Naive thymus-derived CD4-positive, alpha-beta T cell (primary cell): ENCODE results near the gene ZNF776. TPM values are rescaled to one million over a fixed set of nuclear protein-coding genes. Genes with fewer than 3 reads are reported as not detected.

Source experiments
- ATAC-seq: fragments of 150-1000 bp; cut with Tn5 transposase; 2 replicates; pipeline ENCODE4 v1.10.0; 2021; ENCODE audit warnings: mild to moderate bottlenecking, moderate library complexity
- CTCF ChIA-PET: fragments of 350-600 bp; sonication (Branson Sonifier 250); formaldehyde crosslinking; loops from one replicate; lab custom pipeline; 2021; ENCODE audit warnings: antibody characterized with exemption; lab: Charles Lee
- POLR2A ChIA-PET: fragments of 350-600 bp; sonication (Branson Sonifier 250); formaldehyde crosslinking; loops from one replicate; lab custom pipeline; 2021; ENCODE audit warnings: antibody characterized with exemption, inconsistent platforms; lab: Charles Lee
- DNase-seq, 9 donors: peaks; one replicate each; pipeline versions ENCODE4 v3.0.0 to v3.0.0-alpha.2; 2020 to 2022; ENCODE audit warnings: mixed read lengths in 1 of 9
- H3K27ac ChIP-seq: one replicate; pipeline ENCODE4 v1.7.0; 2013; ENCODE audit warnings: mild to moderate bottlenecking, low read depth, low read length, moderate library complexity
- H3K27me3 ChIP-seq, 2 donors: one replicate each; pipeline ENCODE4 v1.7.0; 2013; ENCODE audit warnings: low read length in 2 of 2, mild to moderate bottlenecking in 2 of 2, moderate library complexity in 2 of 2; ENCODE audit not compliant: control insufficient read depth in 2 of 2, insufficient read depth in 2 of 2
- H3K36me3 ChIP-seq, 3 experiments: 1 replicate in 2 of 3; 2 replicates in 1 of 3; pipeline ENCODE4 v1.7.0; 2013; ENCODE audit warnings: low read length in 3 of 3, mild to moderate bottlenecking in 3 of 3, moderate library complexity in 1 of 3; ENCODE audit not compliant: insufficient read depth in 3 of 3, control insufficient read depth in 2 of 3
- H3K4me1 ChIP-seq, 2 donors: one replicate each; pipeline ENCODE4 v1.7.0; 2013; ENCODE audit warnings: low read length in 2 of 2, mild to moderate bottlenecking in 2 of 2, moderate library complexity in 1 of 2; ENCODE audit not compliant: control insufficient read depth in 2 of 2, insufficient read depth in 2 of 2
- H3K4me3 ChIP-seq: 2 replicates; pipeline ENCODE4 v1.7.0; 2013; ENCODE audit warnings: mild to moderate bottlenecking, low read length
- H3K9me3 ChIP-seq, 3 experiments: 1 replicate in 2 of 3; 2 replicates in 1 of 3; pipeline ENCODE4 v1.7.0; 2013; ENCODE audit warnings: low read length in 3 of 3; ENCODE audit not compliant: control insufficient read depth in 2 of 3
- H3K27ac Mint-ChIP-seq, 9 donors: one replicate each; pipeline ENCODE4 v1.8.0; 2020 to 2022; ENCODE audit warnings: mixed read lengths in 9 of 9, mild to moderate bottlenecking in 8 of 9, moderate library complexity in 5 of 9, inconsistent platforms in 2 of 9
- H3K27me3 Mint-ChIP-seq, 5 donors: one replicate each; pipeline ENCODE4 v1.8.0; 2021 to 2022; ENCODE audit warnings: mixed read lengths in 5 of 5, mild to moderate bottlenecking in 1 of 5
- H3K36me3 Mint-ChIP-seq, 5 donors: one replicate each; pipeline ENCODE4 v1.8.0; 2020 to 2022; ENCODE audit warnings: mixed read lengths in 5 of 5, mild to moderate bottlenecking in 3 of 5, inconsistent platforms in 1 of 5
- H3K4me1 Mint-ChIP-seq, 7 donors: one replicate each; pipeline ENCODE4 v1.8.0; 2020 to 2022; ENCODE audit warnings: mixed read lengths in 7 of 7, mild to moderate bottlenecking in 3 of 7, inconsistent platforms in 1 of 7
- H3K4me3 Mint-ChIP-seq, 10 donors: one replicate each; pipeline ENCODE4 v1.8.0; 2020 to 2022; ENCODE audit warnings: mild to moderate bottlenecking in 10 of 10, mixed read lengths in 10 of 10, moderate library complexity in 6 of 10, inconsistent platforms in 2 of 10
- H3K9me3 Mint-ChIP-seq, 11 donors: one replicate each; pipeline ENCODE4 v1.8.0; 2020 to 2022; ENCODE audit warnings: mixed read lengths in 11 of 11, mild to moderate bottlenecking in 4 of 11, inconsistent platforms in 1 of 11, moderate library complexity in 1 of 11
- intact Hi-C, 2 donors: fragments of 100-400 bp; cut with micrococcal nuclease; formaldehyde crosslinking; loops; one replicate each; pipeline ENCODE4 v1.15.1; 2023
- polyA plus RNA-seq, 2 donors: library from polyadenylated mRNA; unstranded; fragments of 300-500 nt; fragmentation: Illumina TruSeq; gene quantifications; one replicate each; pipeline ENCODE4 v1.2.3, GENCODE V29; 2021
- total RNA-seq, 6 experiments: library from RNA in 5 of 6; stranded (reverse) in 5 of 6; gene quantifications; 1 replicate in 5 of 6; 2 replicates in 1 of 6; pipeline ENCODE4 v1.2.3 and lab custom pipeline; 2021 to 2026

The ZNF776 gene
- total and polyA plus RNA-seq, 7 experiments from 2014 or later = 6.5 to 52.3 (median 19.3) TPM

DNA sequence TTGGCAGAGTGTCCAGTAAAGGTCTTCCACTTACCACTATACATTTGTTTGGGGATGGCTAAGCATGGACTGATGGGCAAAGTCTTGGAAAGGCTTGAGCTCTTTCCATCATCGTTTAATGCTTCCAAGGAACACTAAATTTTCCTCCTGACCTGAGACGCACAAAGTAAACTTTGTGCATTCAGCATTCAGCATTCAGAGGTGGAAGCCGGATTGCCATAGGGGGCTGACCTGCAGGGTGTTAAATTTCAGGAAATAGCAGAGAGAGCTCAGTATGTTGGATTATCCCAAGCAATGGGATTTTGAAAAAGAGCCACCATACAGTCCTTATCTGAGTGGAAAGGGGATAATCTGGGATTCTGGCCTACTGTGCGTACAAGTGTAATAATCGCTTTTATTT lies 54.1 kb downstream of the ZNF776 start:
- peaks cover 0 to 11% of the 10 kb centered on the region in 2 donors for H3K4me1 ChIP-seq
- Mint-ChIP-seq H3K4me1 (peaks cover 17 to 34% (median 28%) of the 10 kb centered on the region in 7 donors), H3K27me3 (no peaks in the 10 kb centered on the region), H3K9me3 (peaks cover 0 to 22% (median 1%) of the 10 kb centered on the region in 11 donors), H3K36me3 (peaks cover 7 to 52% (median 43%) of the 10 kb centered on the region in 5 donors), H3K4me3 (no peak overlapping the region), H3K27ac (no peak overlapping the region)
- no peaks in the 10 kb centered on the region for H3K9me3 ChIP-seq
- DNase-seq = no peak
- no peak overlapping the region for H3K27ac ChIP-seq
- no peak for ATAC-seq
- H3K4me3 ChIP-seq = no peak overlapping the region
- ChIA-PET POLR2A (no interaction called here), CTCF (no interaction called here)
- no peaks in the 10 kb centered on the region for H3K27me3 ChIP-seq
- intact Hi-C loops = no loop called here
- peaks cover 0 to 5% (median 4%) of the 10 kb centered on the region in 3 experiments for H3K36me3 ChIP-seq

DNA sequence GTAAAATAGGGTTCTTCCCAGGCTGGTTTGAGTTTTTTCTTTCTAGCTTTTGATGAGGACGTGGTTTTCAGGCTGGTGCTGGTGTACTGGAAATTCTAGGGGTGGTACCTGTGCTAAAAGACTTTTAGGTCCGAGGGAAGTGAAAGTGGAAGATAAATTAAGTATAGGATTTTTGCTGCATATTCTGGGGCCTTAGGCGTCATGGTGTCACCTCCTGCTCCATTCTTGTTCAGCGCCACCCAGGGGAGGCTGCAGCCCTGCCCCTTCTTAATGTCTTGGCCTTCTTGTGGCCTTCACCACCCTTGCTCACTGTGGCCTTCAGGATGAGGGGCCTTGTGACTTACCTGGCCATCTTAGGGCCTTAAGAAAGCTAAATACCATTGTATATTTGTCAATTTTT lies 55.7 kb downstream of the ZNF776 start:
- CTCF ChIA-PET = no interaction called here
- H3K36me3 ChIP-seq = no peaks in the 10 kb centered on the region
- H3K9me3 ChIP-seq = no peaks in the 10 kb centered on the region
- ATAC-seq = no peak
- peak overlapping the region in 2 of 9 donors; percentile 2 to 34 for H3K27ac Mint-ChIP-seq
- H3K4me3 Mint-ChIP-seq = peak overlapping the region in 1 of 10 donors; percentile 0
- H3K4me1 ChIP-seq = peaks cover 0 to 11% of the 10 kb centered on the region in 2 donors
- H3K4me3 ChIP-seq = no peak overlapping the region
- POLR2A ChIA-PET = interaction anchor here (0.9 to 1.1 kb wide), 2 partner anchors 12 to 34 kb away, joined by 3 read pairs; no protein-coding TSS in a partner anchor
- peaks cover 0 to 17% (median 0%) of the 10 kb centered on the region in 11 donors for H3K9me3 Mint-ChIP-seq
- intact Hi-C loops = no loop called here
- no peak for DNase-seq
- peaks cover 4 to 43% (median 39%) of the 10 kb centered on the region in 5 donors for H3K36me3 Mint-ChIP-seq
- H3K27ac ChIP-seq = no peak overlapping the region
- peaks cover 19 to 35% (median 33%) of the 10 kb centered on the region in 7 donors for H3K4me1 Mint-ChIP-seq
- H3K27me3 Mint-ChIP-seq = no peaks in the 10 kb centered on the region
- no peaks in the 10 kb centered on the region for H3K27me3 ChIP-seq

DNA sequence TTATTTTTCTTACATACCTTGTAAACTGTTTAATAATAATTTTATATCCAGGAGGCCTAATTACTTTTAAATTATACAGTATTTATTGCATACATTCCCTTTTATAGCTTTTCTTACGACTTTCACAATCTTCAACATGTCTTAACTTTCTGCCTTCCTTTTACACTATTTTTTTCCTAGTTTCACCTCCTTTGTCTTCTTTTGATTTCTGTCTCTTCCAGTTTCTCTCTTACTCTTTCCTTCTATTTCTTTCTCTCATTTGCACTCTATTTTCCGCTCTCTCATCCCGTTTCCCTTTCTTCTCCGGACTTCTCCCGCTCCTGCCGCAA lies 56.6 kb downstream of the ZNF776 start:
- no peaks in the 10 kb centered on the region for H3K27me3 Mint-ChIP-seq
- peaks cover 0 to 11% of the 10 kb centered on the region in 2 donors for H3K4me1 ChIP-seq
- DNase-seq (no peak), ATAC-seq (no peak)
- ChIA-PET CTCF (no interaction called here), POLR2A (no interaction called here)
- H3K4me1 Mint-ChIP-seq = peaks cover 19 to 38% (median 34%) of the 10 kb centered on the region in 7 donors
- H3K4me3 Mint-ChIP-seq = peak overlapping the region; percentile 56 to 90 (median 84)
- no peaks in the 10 kb centered on the region for H3K9me3 ChIP-seq
- H3K36me3 Mint-ChIP-seq = peaks cover 10 to 50% (median 46%) of the 10 kb centered on the region in 5 donors
- intact Hi-C loops = no loop called here
- H3K27ac ChIP-seq = peak overlapping the region; percentile 57
- peaks cover 0 to 23% (median 0%) of the 10 kb centered on the region in 11 donors for H3K9me3 Mint-ChIP-seq
- peak overlapping the region; percentile 43 for H3K4me3 ChIP-seq
- peak overlapping the region in 7 of 9 donors; percentile 37 to 87 (median 75) for H3K27ac Mint-ChIP-seq
- peaks cover 0 to 8% (median 0%) of the 10 kb centered on the region in 3 experiments for H3K36me3 ChIP-seq
- H3K27me3 ChIP-seq = no peaks in the 10 kb centered on the region

DNA sequence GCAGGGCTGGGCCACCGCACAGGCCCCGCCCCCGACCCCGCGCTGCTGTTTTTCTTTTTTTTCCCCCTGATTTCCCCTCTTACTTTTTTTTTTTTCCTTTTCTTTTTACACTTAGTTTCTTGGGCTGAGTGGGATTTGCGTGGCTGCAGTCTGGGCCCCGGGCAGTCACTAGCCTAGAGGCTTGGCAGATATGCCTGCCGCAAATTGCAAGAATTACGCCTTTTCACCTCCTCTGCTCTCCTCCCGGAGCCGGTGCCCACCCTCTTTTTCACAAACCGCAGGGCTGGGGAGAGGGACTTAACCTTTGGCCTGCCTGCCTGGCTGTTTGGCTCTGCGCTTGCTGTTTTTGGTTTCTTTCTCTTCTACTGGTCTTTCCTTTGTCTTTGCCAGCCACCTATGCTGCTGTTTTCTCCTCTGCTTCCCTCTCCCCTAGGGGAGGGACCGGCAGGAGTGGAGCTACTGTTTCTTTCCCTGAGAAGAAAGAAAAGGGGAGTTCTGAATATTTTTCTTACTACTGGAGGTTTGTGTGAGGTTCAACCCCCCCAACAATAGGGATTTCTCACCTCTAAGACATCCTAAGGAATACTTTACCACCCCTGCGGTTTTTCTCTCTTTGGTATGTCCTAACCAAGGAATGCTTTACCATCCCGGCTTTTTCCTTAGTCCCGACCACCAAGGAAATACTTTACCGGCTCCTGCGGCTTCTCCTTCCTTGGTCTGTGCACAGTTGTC lies 57.1 kb downstream of the ZNF776 start:
- H3K27me3 Mint-ChIP-seq = no peaks in the 10 kb centered on the region
- ATAC-seq (no peak), DNase-seq (peak in 1 of 9 donors; percentile 6)
- Histone ChIP-seq H3K4me3 (peak overlapping the region; percentile 43), H3K4me1 (peaks cover 0 to 11% of the 10 kb centered on the region in 2 donors), H3K27ac (peak overlapping the region; percentile 57), H3K9me3 (no peaks in the 10 kb centered on the region), H3K36me3 (peaks cover 0 to 12% (median 0%) of the 10 kb centered on the region in 3 experiments), H3K27me3 (no peaks in the 10 kb centered on the region)
- H3K36me3 Mint-ChIP-seq = peaks cover 10 to 54% (median 51%) of the 10 kb centered on the region in 5 donors
- peaks cover 19 to 38% (median 34%) of the 10 kb centered on the region in 7 donors for H3K4me1 Mint-ChIP-seq
- H3K4me3 Mint-ChIP-seq = peak overlapping the region; percentile 56 to 90 (median 84)
- ChIA-PET CTCF (no interaction called here), POLR2A (interaction anchor here (0.8 to 1.5 kb wide), 2 partner anchors 11 to 14 kb away, joined by 3 read pairs; no protein-coding TSS in a partner anchor)
- peak overlapping the region in 8 of 9 donors; percentile 37 to 87 (median 76) for H3K27ac Mint-ChIP-seq
- intact Hi-C loops = no loop called here
- H3K9me3 Mint-ChIP-seq = peaks cover 0 to 23% (median 0%) of the 10 kb centered on the region in 11 donors

DNA sequence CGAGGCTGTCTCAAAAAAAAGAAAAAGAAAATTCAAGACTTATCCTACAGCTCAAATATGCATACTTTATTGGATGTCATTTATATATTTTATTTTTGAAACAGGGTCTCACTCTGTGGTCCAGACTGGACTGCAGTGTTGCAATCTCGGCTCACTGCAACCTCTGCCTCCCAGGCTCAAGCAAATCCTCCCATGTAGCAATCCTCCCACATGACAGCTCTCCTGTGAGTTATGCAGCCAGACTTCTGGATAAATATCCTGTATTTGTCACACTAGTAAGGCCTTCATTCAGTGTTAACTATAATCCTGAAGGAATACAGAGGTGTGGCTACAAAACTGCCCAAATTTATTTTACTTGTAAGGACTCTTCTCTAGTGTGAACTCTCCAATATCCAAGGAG lies 60.9 kb downstream of the ZNF776 start:
- H3K36me3 Mint-ChIP-seq = peaks cover 17 to 58% (median 48%) of the 10 kb centered on the region in 5 donors
- POLR2A ChIA-PET = no interaction called here
- H3K9me3 Mint-ChIP-seq = peaks cover 0 to 10% (median 0%) of the 10 kb centered on the region in 11 donors
- no peak overlapping the region for H3K4me3 Mint-ChIP-seq
- DNase-seq (no peak), ATAC-seq (no peak)
- no peak overlapping the region for H3K27ac ChIP-seq
- no peaks in the 10 kb centered on the region for H3K9me3 ChIP-seq
- H3K4me1 Mint-ChIP-seq = peaks cover 22 to 51% (median 35%) of the 10 kb centered on the region in 7 donors
- H3K27ac Mint-ChIP-seq = peak overlapping the region in 1 of 9 donors; percentile 5
- peaks cover 0 to 19% of the 10 kb centered on the region in 2 donors for H3K4me1 ChIP-seq
- no peak overlapping the region for H3K4me3 ChIP-seq
- intact Hi-C loops = no loop called here
- CTCF ChIA-PET = no interaction called here
- no peaks in the 10 kb centered on the region for H3K27me3 ChIP-seq
- H3K36me3 ChIP-seq = peaks cover 0 to 29% (median 0%) of the 10 kb centered on the region in 3 experiments
- H3K27me3 Mint-ChIP-seq = no peaks in the 10 kb centered on the region
